SK-N-SH treated with all-trans-retinoic acid at 6 μM for 48 hours (cell line): ENCODE data around the gene TUBB6.

Experiments used
- CSRNP3 ChIP-seq: fragments of 250-450 bp; sonication (Bioruptor Pico); IDR thresholded peaks from 2 replicates; pipeline ENCODE4 v1.5.1; 2021; ENCODE audit warnings: mild to moderate bottlenecking, moderate library complexity
- GLIS3 ChIP-seq: fragments of 250-450 bp; sonication (Bioruptor Pico); IDR thresholded peaks from 2 replicates; pipeline ENCODE4 v1.5.0; 2020; ENCODE audit warnings: mild to moderate bottlenecking, moderate library complexity
- TCF4 ChIP-seq: fragments of 250-450 bp; sonication (Bioruptor Pico); IDR thresholded peaks from 2 replicates; pipeline ENCODE4 v1.8.0; 2021; ENCODE audit warnings: mild to moderate bottlenecking, moderate library complexity, borderline replicate concordance

GRCh38 chr18:12305930-12306629 is 2.0 kb upstream of the TUBB6 start:
- TF ChIP-seq CSRNP3 (CRISPR knock-in tag) (no peak), TCF4 (no peak), GLIS3 (CRISPR knock-in tag) (no peak)
